ENCODE results near the gene WIPF2.

- TF ChIP-seq MAX (IDR thresholded peaks at IDR 0.05): no peak
- TF ChIP-seq MAFK (IDR thresholded peaks at IDR 0.05; ENCODE audit: partially characterized antibody): no peak
- no peak for TF ChIP-seq CTCF (IDR thresholded peaks at IDR 0.05)
- TF ChIP-seq RARB (CRISPR knock-in tag; IDR thresholded peaks at IDR 0.05): no peak
- TF ChIP-seq POLR2A (IDR thresholded peaks at IDR 0.05; ENCODE audit: low read length): no peak
- no peak for TF ChIP-seq MAZ (IDR thresholded peaks at IDR 0.05; ENCODE audit: borderline replicate concordance, low read depth, low read length)
- no peak for TF ChIP-seq SREBF2 (IDR thresholded peaks at IDR 0.05)
- TF ChIP-seq JUN (IDR thresholded peaks at IDR 0.05): no peak
- TF ChIP-seq BHLHE40 (IDR thresholded peaks at IDR 0.05; ENCODE audit: low read depth, low read length): no peak
- TF ChIP-seq RAD21 (conservative IDR thresholded peaks at IDR 0.05 in 1 of 2, IDR thresholded peaks at IDR 0.05 in 1 of 2): no peak
- TF ChIP-seq BCL3 (IDR thresholded peaks at IDR 0.05): no peak
- TF ChIP-seq HDAC2 (IDR thresholded peaks at IDR 0.05): no peak
- TF ChIP-seq USF2 (IDR thresholded peaks at IDR 0.05): no peak
- TF ChIP-seq CHD2 (IDR thresholded peaks at IDR 0.05; ENCODE audit: low read length, partially characterized antibody): no peak
Measured at GRCh38 chr17:40241252-40241834, 22.2 kb downstream of the WIPF2 start.
